Ovary (tissue), 3 donors: ENCODE data around the gene GRIK4.

ENCODE experiments used
- EP300 ChIP-seq: sonication (generic); formaldehyde crosslinking; IDR thresholded peaks from one replicate; pipeline ENCODE4 v1.6.1; 2017; ENCODE audit warnings: antibody characterized with exemption
- POLR2A ChIP-seq: fragments of 450-650 bp; IDR thresholded peaks from one replicate; pipeline ENCODE4 v1.6.1; 2017; ENCODE audit warnings: antibody characterized with exemption, mild to moderate bottlenecking, moderate library complexity
- TF ChIP-seq, protein P1 (sequence below), 3 donors: fragments of 450-650 bp in 2 of 3; fragments of 200-600 bp in 1 of 3; IDR thresholded peaks; one replicate each; pipeline versions ENCODE4 v1.5.1 to v1.8.0; 2016 to 2022; ENCODE audit warnings: antibody characterized with exemption in 3 of 3, mild to moderate bottlenecking in 1 of 3
- donor health status: DM: no; HTN: no; CAD: no.

DNA sequence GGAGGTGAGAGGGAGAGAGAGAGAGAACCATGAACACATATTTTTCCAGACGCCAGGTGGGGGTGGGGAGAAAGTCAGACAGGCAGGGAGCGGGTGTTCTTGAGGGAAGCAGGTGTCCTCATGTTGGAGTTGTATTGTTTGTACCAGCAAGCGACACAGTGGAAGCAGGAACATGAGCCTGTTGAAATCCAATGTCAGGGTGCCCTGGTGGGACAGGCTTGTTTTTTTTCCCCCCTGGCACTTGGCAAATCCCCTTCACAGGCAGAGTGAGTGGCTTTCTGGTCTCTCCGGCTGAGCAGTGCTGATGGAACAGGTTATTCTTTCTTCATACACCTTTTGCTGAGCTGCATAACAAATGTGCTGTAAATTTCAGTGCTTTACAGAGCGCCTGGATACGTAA is 125.6 kb downstream of the GRIK4 start:
- no peak for TF ChIP-seq POLR2A
- TF ChIP-seq, protein P1, sequence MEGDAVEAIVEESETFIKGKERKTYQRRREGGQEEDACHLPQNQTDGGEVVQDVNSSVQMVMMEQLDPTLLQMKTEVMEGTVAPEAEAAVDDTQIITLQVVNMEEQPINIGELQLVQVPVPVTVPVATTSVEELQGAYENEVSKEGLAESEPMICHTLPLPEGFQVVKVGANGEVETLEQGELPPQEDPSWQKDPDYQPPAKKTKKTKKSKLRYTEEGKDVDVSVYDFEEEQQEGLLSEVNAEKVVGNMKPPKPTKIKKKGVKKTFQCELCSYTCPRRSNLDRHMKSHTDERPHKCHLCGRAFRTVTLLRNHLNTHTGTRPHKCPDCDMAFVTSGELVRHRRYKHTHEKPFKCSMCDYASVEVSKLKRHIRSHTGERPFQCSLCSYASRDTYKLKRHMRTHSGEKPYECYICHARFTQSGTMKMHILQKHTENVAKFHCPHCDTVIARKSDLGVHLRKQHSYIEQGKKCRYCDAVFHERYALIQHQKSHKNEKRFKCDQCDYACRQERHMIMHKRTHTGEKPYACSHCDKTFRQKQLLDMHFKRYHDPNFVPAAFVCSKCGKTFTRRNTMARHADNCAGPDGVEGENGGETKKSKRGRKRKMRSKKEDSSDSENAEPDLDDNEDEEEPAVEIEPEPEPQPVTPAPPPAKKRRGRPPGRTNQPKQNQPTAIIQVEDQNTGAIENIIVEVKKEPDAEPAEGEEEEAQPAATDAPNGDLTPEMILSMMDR (IDR thresholded peaks at IDR 0.05) = no peak
- no peak for TF ChIP-seq EP300
